ENCODE data around the gene DESI2.

DESI2 gene

DNA sequence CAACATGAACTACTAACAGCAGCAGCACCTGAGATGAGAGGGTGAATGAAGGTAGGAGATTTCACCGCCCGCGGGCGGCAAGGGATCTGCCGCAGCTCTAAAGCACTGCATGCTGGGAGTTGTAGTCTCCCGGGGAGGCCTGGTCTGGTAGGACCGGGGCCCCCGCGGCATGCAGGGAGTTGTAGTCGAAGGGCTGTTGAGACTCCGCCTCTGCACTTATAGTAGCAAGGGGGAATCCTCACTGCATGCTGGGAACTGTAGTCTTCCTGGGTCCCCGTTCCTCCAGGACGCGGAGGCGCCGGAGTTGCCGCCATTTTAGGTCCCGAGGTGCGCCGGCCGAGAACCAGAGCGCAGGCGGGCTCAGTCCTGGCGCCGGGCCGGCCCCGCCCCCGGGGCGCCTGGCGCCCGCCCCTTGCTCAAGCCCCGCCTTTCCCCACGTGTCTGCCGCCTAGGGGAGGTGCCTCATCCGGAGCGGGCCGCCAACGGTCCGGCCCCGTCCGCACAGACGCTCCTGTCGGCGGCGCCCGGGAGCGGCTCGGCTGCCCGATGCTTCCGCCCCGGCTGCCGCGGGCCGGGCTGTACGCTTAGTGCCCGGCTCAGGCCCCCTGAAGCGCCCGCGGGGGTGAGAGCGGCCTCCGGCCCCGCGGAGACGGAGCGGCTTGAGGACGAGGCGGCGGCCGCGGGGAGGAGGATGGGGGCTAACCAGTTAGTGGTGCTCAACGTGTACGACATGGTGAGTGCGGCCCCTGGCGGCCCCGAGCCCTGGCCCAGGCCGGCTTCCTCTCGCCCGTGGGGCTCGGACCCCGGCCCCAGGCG, at the start of gene DESI2 (continued):
- TF ChIP-seq ZIC2 (tag by site-specific recombination; IDR thresholded peaks at IDR 0.05) = peak; percentile 34; the same call in 1 of the 2 replicates
- TF ChIP-seq KLF9 (tag by site-specific recombination; IDR thresholded peaks at IDR 0.05; ENCODE audit: low read depth) = no peak; the same call in 1 of the 2 replicates
- TF ChIP-seq, protein P1, sequence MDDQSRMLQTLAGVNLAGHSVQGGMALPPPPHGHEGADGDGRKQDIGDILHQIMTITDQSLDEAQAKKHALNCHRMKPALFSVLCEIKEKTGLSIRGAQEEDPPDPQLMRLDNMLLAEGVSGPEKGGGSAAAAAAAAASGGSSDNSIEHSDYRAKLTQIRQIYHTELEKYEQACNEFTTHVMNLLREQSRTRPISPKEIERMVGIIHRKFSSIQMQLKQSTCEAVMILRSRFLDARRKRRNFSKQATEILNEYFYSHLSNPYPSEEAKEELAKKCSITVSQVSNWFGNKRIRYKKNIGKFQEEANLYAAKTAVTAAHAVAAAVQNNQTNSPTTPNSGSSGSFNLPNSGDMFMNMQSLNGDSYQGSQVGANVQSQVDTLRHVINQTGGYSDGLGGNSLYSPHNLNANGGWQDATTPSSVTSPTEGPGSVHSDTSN (CRISPR knock-in tag; IDR thresholded peaks at IDR 0.05) = peak; percentile 87
- no peak for TF ChIP-seq ZNF530 (tag by site-specific recombination; IDR thresholded peaks at IDR 0.05; ENCODE audit: low read depth)
- TF ChIP-seq ZNF394 (tag by site-specific recombination; IDR thresholded peaks at IDR 0.05; ENCODE audit: borderline replicate concordance) = no peak
- TF ChIP-seq TRIM28 (IDR thresholded peaks at IDR 0.05; ENCODE audit: borderline replicate concordance, low read length) = no peak; the same call in 1 of the 2 replicates
- no peak for TF ChIP-seq ZNF555 (tag by site-specific recombination; conservative IDR thresholded peaks at IDR 0.05)
- no peak for TF ChIP-seq ZNF202 (tag by site-specific recombination; IDR thresholded peaks at IDR 0.05; ENCODE audit: borderline replicate concordance)
- peak; percentile 26; the same call in 1 of the 2 replicates for TF ChIP-seq ZNF558 (tag by site-specific recombination; IDR thresholded peaks at IDR 0.05)
- TF ChIP-seq TCF7L2 (IDR thresholded peaks at IDR 0.05; ENCODE audit: borderline replicate concordance, low read depth, low read length) = no peak
- no peak for TF ChIP-seq SCRT2 (tag by site-specific recombination; IDR thresholded peaks at IDR 0.05)
- TF ChIP-seq ZNF544 (tag by site-specific recombination; IDR thresholded peaks at IDR 0.05) = no peak
- no peak for TF ChIP-seq ZNF350 (tag by site-specific recombination; IDR thresholded peaks at IDR 0.05)
- TF ChIP-seq BCL6B (tag by site-specific recombination; IDR thresholded peaks at IDR 0.05) = no peak
- TF ChIP-seq ZNF473 (tag by site-specific recombination; IDR thresholded peaks at IDR 0.05) = no peak
- TF ChIP-seq HOXC10 (CRISPR knock-in tag; IDR thresholded peaks at IDR 0.05) = peak; percentile 38; the same call in 1 of the 2 replicates
- 0 out of 2 replicates have a peak, but pooled peaks have one; percentile 42 for TF ChIP-seq ZNF391 (tag by site-specific recombination; IDR thresholded peaks at IDR 0.05; ENCODE audit: borderline replicate concordance, low read depth)
- TF ChIP-seq GFI1B (tag by site-specific recombination; IDR thresholded peaks at IDR 0.05) = no peak
- 0 out of 2 replicates have a peak, but pooled peaks have one; percentile 18 for TF ChIP-seq ZSCAN5A (tag by site-specific recombination; IDR thresholded peaks at IDR 0.05)
- peak; percentile 94 for TF ChIP-seq GLIS2 (tag by site-specific recombination; IDR thresholded peaks at IDR 0.05)
- no peak for TF ChIP-seq SETDB1 (IDR thresholded peaks at IDR 0.05; ENCODE audit: insufficient read length, low read length)
- TF ChIP-seq ZNF529 (tag by site-specific recombination; IDR thresholded peaks at IDR 0.05; ENCODE audit: insufficient replicate concordance) = no peak
- peak; percentile 33; the same call in 1 of the 2 replicates for TF ChIP-seq ZNF785 (tag by site-specific recombination; IDR thresholded peaks at IDR 0.05)
- TF ChIP-seq ZNF423 (tag by site-specific recombination; IDR thresholded peaks at IDR 0.05) = no peak
- TF ChIP-seq ZNF626 (tag by site-specific recombination; IDR thresholded peaks at IDR 0.05) = no peak
- TF ChIP-seq ZBTB17 (tag by site-specific recombination; IDR thresholded peaks at IDR 0.05) = peak; percentile 98
- TF ChIP-seq ZNF791 (tag by site-specific recombination; IDR thresholded peaks at IDR 0.05) = no peak
- 0 out of 2 replicates have a peak, but pooled peaks have one; percentile 17 for TF ChIP-seq GLI4 (tag by site-specific recombination; IDR thresholded peaks at IDR 0.05)
- TF ChIP-seq WT1 (tag by site-specific recombination; IDR thresholded peaks at IDR 0.05) = no peak; the same call in 1 of the 2 replicates
- TF ChIP-seq PRDM1 (tag by site-specific recombination; IDR thresholded peaks at IDR 0.05) = no peak
- TF ChIP-seq ZBTB6 (tag by site-specific recombination; IDR thresholded peaks at IDR 0.05) = peak; percentile 47; the same call in 1 of the 2 replicates
- TF ChIP-seq, protein P2, sequence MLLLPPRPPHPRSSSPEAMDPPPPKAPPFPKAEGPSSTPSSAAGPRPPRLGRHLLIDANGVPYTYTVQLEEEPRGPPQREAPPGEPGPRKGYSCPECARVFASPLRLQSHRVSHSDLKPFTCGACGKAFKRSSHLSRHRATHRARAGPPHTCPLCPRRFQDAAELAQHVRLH (tag by site-specific recombination; IDR thresholded peaks at IDR 0.05) = no peak
- TF ChIP-seq ZNF549 (tag by site-specific recombination; IDR thresholded peaks at IDR 0.05) = 0 out of 2 replicates have a peak, but pooled peaks have one; percentile 55
- peak; percentile 85 for TF ChIP-seq ZBTB26 (tag by site-specific recombination; optimal IDR thresholded peaks at IDR 0.05)

Data from HEK293 (cell line).